Upper lobe of left lung (tissue), 6 donors: Measurements from ENCODE around the gene UBE2E1. TPM values are rescaled to one million over a fixed set of nuclear protein-coding genes. Genes with fewer than 3 reads are reported as not detected.
A peak's percentile ranks its signal among the peaks of the same experiment; 100 is the strongest.

Experiments
- ATAC-seq, 2 donors: fragments of 200-7000 bp; cut with Tn5 transposase; one replicate each; pipeline ENCODE4 v1.9.1; 2022; ENCODE audit warnings: mild to moderate bottlenecking in 2 of 2, moderate library complexity in 2 of 2; ENCODE audit not compliant: low FRiP score in 2 of 2
- DNase-seq, 2 donors: peaks; one replicate each; pipeline ENCODE4 v3.0.0-alpha.2; 2019 to 2020
- H3K27ac ChIP-seq, 4 donors: fragments of 200-600 bp; sonication (generic); one replicate each; pipeline ENCODE4 v1.5.1; 2016 to 2019
- H3K27me3 ChIP-seq, 4 donors: fragments of 200-600 bp; sonication (generic); one replicate each; pipeline ENCODE4 v1.5.1; 2017 to 2019
- H3K36me3 ChIP-seq, 4 donors: fragments of 200-600 bp; sonication (generic); one replicate each; pipeline ENCODE4 v1.5.1; 2016 to 2019
- H3K4me1 ChIP-seq, 4 donors: fragments of 200-600 bp; sonication (generic); one replicate each; pipeline ENCODE4 v1.5.1; 2018 to 2019
- H3K4me3 ChIP-seq, 4 donors: fragments of 200-600 bp; sonication (generic); one replicate each; pipeline ENCODE4 v1.5.1; 2017 to 2019; ENCODE audit warnings: mild to moderate bottlenecking in 2 of 4, moderate library complexity in 1 of 4
- H3K9me3 ChIP-seq, 4 donors: fragments of 200-600 bp; sonication (generic); one replicate each; pipeline ENCODE4 v1.5.1; 2018 to 2019
- EP300 ChIP-seq, 4 donors: sonication (generic); formaldehyde crosslinking; IDR thresholded peaks; one replicate each; pipeline ENCODE4 v1.5.1; 2017; ENCODE audit warnings: antibody characterized with exemption in 4 of 4, control low read depth in 2 of 4
- POLR2A ChIP-seq, 4 donors: fragments of 450-650 bp; IDR thresholded peaks; one replicate each; pipeline ENCODE4 v1.5.1; 2016 to 2017; ENCODE audit warnings: antibody characterized with exemption in 4 of 4, mild to moderate bottlenecking in 2 of 4
- POLR2AphosphoS5 ChIP-seq, 2 donors: sonication (generic); formaldehyde crosslinking; IDR thresholded peaks; one replicate each; pipeline ENCODE4 v1.5.1; 2017; ENCODE audit warnings: antibody characterized with exemption in 2 of 2
- WGBS, 2 donors: methylation state at CpG; one replicate each; pipeline ENCODE4 v1.1.5; 2017 to 2018; 5-methylcytosine and 5-hydroxymethylcytosine counted together
- total RNA-seq, 6 donors: library from RNA; depleted of rRNA in 4 of 6; stranded (reverse); fragments of >200 nt in 4 of 6; gene quantifications; one replicate each; pipeline versions ENCODE4 v1.1.0 to v1.2.1, GENCODE V29; 2016 to 2021
- TF ChIP-seq, protein P1 (sequence below), 6 experiments: fragments of 450-650 bp in 4 of 6; fragments of 200-600 bp in 2 of 6; sonication (generic) in 2 of 6; IDR thresholded peaks; one replicate each; pipeline ENCODE4 v1.5.1; 2016 to 2019; ENCODE audit warnings: antibody characterized with exemption in 6 of 6
- donor health status: DM: no; HTN: no; CAD: no; lungs with moderate emphysema.
- donor health status: DM: no; HTN: yes; CAD: no; lungs with severe emphysema.

Gene UBE2E1
- total RNA-seq, 6 donors from 2014 or later: 44.8 to 108 (median 80.5) TPM

GRCh38 chr3:23767546-23767945 lies 38.2 kb upstream of the UBE2E1 start:
- TF ChIP-seq EP300 (IDR thresholded peaks at IDR 0.05) (no peak), POLR2AphosphoS5 (IDR thresholded peaks at IDR 0.05) (no peak), POLR2A (IDR thresholded peaks at IDR 0.05) (no peak)
- TF ChIP-seq, protein P1, sequence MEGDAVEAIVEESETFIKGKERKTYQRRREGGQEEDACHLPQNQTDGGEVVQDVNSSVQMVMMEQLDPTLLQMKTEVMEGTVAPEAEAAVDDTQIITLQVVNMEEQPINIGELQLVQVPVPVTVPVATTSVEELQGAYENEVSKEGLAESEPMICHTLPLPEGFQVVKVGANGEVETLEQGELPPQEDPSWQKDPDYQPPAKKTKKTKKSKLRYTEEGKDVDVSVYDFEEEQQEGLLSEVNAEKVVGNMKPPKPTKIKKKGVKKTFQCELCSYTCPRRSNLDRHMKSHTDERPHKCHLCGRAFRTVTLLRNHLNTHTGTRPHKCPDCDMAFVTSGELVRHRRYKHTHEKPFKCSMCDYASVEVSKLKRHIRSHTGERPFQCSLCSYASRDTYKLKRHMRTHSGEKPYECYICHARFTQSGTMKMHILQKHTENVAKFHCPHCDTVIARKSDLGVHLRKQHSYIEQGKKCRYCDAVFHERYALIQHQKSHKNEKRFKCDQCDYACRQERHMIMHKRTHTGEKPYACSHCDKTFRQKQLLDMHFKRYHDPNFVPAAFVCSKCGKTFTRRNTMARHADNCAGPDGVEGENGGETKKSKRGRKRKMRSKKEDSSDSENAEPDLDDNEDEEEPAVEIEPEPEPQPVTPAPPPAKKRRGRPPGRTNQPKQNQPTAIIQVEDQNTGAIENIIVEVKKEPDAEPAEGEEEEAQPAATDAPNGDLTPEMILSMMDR (IDR thresholded peaks at IDR 0.05): no peak
- no peak overlapping the region for H3K27ac ChIP-seq
- H3K4me1 ChIP-seq: peaks cover 0 to 9% (median 2%) of the 10 kb centered on the region in 4 donors
- no peaks in the 10 kb centered on the region for H3K9me3 ChIP-seq
- no peaks in the 10 kb centered on the region for H3K27me3 ChIP-seq
- 81 to 84% methylated on average over 2 of the region's 2 CpGs for WGBS, 2 donors
- no peak for ATAC-seq
- no peak overlapping the region for H3K4me3 ChIP-seq
- no peak for DNase-seq
- no peaks in the 10 kb centered on the region for H3K36me3 ChIP-seq

DNA sequence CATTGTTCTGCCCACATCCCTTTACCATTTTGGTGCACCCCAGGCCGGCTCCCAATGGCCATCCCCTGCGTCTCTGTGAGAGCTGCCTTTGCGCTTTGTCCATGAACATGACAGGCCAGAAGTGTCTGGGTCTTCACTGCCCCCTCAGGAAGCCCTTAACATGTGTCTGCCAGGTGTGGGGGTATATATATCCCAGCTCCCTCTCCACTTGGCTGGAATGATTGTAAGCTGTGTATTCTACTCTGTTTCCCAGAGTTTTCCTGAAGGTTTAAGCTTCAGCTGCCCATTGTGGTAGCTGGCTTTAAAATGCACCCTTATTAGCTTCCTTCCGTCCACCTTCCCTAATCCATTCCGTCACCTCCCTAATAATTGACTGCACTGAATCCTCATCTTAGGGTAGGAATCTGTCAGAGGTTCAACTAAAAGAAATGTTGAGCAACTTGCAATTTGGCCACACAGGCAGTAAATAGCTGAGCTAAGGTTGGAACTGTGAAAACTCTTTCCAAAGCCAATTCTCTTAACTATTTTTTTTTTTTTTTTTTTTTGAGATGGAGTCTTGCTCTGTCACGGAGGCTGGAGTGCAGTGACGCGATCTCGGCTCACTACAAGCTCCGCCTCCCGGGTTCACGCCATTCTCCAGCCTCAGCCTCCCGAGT lies 30.4 kb upstream of the UBE2E1 start:
- H3K36me3 ChIP-seq: no peaks in the 10 kb centered on the region

DNA sequence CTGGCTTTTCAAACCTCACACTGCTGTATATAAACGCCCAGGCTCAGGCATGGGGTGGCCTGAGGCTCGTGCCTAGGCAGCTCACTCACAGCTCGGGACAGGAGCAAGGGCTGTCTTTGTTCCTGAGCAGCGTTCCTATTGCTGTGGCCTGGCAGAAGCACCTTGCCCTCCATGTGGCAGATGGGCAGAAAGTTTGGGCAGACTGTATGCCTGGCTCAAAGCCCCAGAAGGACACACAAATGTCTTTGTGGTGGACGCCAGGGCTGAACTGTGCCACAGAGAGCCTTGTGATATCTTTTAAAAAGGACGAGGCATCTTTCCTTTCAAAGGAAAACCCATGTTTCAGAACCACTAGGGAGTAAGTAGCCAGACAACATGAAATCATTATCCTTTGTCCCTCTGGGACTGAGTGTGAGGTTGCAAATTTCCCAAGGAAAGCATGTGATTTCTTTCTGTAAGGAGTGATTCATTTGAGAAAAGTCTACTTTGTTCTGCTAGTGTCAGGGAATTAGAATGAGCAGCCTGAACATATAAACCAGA lies 29.3 kb upstream of the UBE2E1 start:
- Histone ChIP-seq H3K4me1 (no peaks in the 10 kb centered on the region), H3K4me3 (no peak overlapping the region), H3K36me3 (no peaks in the 10 kb centered on the region), H3K27ac (peak overlapping the region in 2 of 4 donors; percentile 21 to 38), H3K27me3 (no peaks in the 10 kb centered on the region), H3K9me3 (no peaks in the 10 kb centered on the region)
- no peak for DNase-seq
- TF ChIP-seq, protein P1 (IDR thresholded peaks at IDR 0.05): no peak
- TF ChIP-seq EP300 (IDR thresholded peaks at IDR 0.05) (no peak), POLR2AphosphoS5 (IDR thresholded peaks at IDR 0.05) (no peak), POLR2A (IDR thresholded peaks at IDR 0.05) (no peak)
- peak; percentile 57 to 78 for ATAC-seq
- 57 to 80% methylated on average over 2 to 6 of the region's 6 CpGs for WGBS, 2 donors

More for the DNA sequence above, 30.4 kb upstream of the UBE2E1 start:
- H3K9me3 ChIP-seq: no peaks in the 10 kb centered on the region
- no peaks in the 10 kb centered on the region for H3K27me3 ChIP-seq
- TF ChIP-seq, protein P1 (IDR thresholded peaks at IDR 0.05): no peak
- TF ChIP-seq POLR2A (IDR thresholded peaks at IDR 0.05) (no peak), POLR2AphosphoS5 (IDR thresholded peaks at IDR 0.05) (no peak), EP300 (IDR thresholded peaks at IDR 0.05) (no peak)
- H3K27ac ChIP-seq: no peak overlapping the region
- DNase-seq: no peak
- H3K4me3 ChIP-seq: no peak overlapping the region
- 93 to 94% methylated on average over 12 to 13 of the region's 13 CpGs for WGBS, 2 donors
- ATAC-seq: peak in 1 of 2 donors; percentile 49
- no peaks in the 10 kb centered on the region for H3K4me1 ChIP-seq

GRCh38 chr3:23778446-23778845 lies 27.3 kb upstream of the UBE2E1 start:
- Histone ChIP-seq H3K27ac (no peak overlapping the region), H3K36me3 (no peaks in the 10 kb centered on the region), H3K27me3 (no peaks in the 10 kb centered on the region), H3K9me3 (no peaks in the 10 kb centered on the region), H3K4me1 (no peaks in the 10 kb centered on the region), H3K4me3 (no peak overlapping the region)
- no peak for TF ChIP-seq POLR2A (IDR thresholded peaks at IDR 0.05)
- no peak for TF ChIP-seq POLR2AphosphoS5 (IDR thresholded peaks at IDR 0.05)
- no peak for TF ChIP-seq EP300 (IDR thresholded peaks at IDR 0.05)
- TF ChIP-seq, protein P1 (IDR thresholded peaks at IDR 0.05): no peak
- WGBS, 2 donors: 85 to 94% methylated on average over 2 of the region's 2 CpGs
- ATAC-seq (no peak), DNase-seq (no peak)

DNA sequence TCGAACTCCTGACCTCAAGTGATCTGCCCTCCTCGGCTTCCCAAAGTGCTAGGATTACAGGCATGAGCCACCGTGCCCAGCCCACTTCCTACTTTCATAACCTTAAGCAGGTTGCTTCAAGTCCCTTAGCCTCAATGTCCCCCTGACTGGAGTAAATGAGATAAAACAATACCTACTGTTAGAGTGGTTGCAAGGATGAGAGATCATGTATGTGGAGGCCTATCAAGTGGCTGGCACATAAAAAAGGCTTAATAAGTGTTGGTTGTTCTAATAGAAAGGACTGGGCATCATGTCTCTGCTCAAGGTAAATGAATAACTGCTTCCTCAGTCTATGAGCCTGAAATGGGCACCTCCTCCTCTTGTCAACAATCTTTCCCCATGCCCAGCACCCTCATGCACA lies 25.9 kb upstream of the UBE2E1 start:
- Histone ChIP-seq H3K27me3 (no peaks in the 10 kb centered on the region), H3K27ac (no peak overlapping the region), H3K4me1 (no peaks in the 10 kb centered on the region), H3K9me3 (no peaks in the 10 kb centered on the region), H3K4me3 (no peak overlapping the region), H3K36me3 (no peaks in the 10 kb centered on the region)
- no peak for DNase-seq
- TF ChIP-seq, protein P1 (IDR thresholded peaks at IDR 0.05): no peak
- no peak for TF ChIP-seq POLR2AphosphoS5 (IDR thresholded peaks at IDR 0.05)
- TF ChIP-seq POLR2A (IDR thresholded peaks at IDR 0.05): no peak
- no peak for TF ChIP-seq EP300 (IDR thresholded peaks at IDR 0.05)
- 67 to 83% methylated on average over 1 to 3 of the region's 3 CpGs for WGBS, 2 donors
- no peak for ATAC-seq
